ENCODE results near the gene CHD8. TPM values are rescaled to one million over a fixed set of nuclear protein-coding genes. Genes with fewer than 3 reads are reported as not detected.

CHD8 gene
- total and polyA plus RNA-seq, 2 of the 13 experiments (the other 11 are each of a cell fraction or from before 2014, with no cell fraction given): 35.1 to 79.6 TPM

DNA sequence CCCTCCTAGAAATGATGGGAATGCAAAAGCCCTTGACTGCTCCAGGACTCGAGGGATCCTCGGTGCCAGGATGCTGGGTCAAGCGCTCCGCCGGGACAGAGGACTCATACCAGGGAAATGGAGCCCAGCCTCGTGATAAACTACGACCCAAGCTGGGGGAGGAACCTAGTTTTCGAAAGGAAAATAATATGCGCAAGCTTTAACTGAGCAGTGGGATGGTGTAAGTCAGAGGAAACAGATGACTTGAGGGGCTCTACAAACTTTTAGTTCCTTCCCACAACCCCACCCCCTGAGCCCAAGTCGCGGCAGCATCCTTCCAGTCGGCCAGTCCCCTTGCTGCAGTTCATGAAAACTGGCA is 71.5 kb downstream of the CHD8 start (continued):
- TF ChIP-seq MTA1 (CRISPR knock-in tag; IDR thresholded peaks at IDR 0.05; ENCODE audit: borderline replicate concordance) (no peak; the same call in 1 of the 2 replicates), ATF3 (CRISPR knock-in tag; IDR thresholded peaks at IDR 0.05) (peak; percentile 3; the same call in 1 of the 2 replicates), ZSCAN20 (CRISPR knock-in tag; IDR thresholded peaks at IDR 0.05; ENCODE audit: borderline replicate concordance) (0 out of 2 replicates have a peak, but pooled peaks have one; percentile 75), GLI4 (CRISPR knock-in tag; IDR thresholded peaks at IDR 0.05; ENCODE audit: borderline replicate concordance) (no peak), TRIM24 (CRISPR knock-in tag; IDR thresholded peaks at IDR 0.05) (no peak), ZNF496 (CRISPR knock-in tag; IDR thresholded peaks at IDR 0.05; ENCODE audit: insufficient replicate concordance) (no peak), ZNF124 (CRISPR knock-in tag; IDR thresholded peaks at IDR 0.05) (0 out of 2 replicates have a peak, but pooled peaks have one; percentile 6), ZBTB42 (CRISPR knock-in tag; IDR thresholded peaks at IDR 0.05) (0 out of 2 replicates have a peak, but pooled peaks have one; percentile 12), HMG20B (CRISPR knock-in tag; conservative IDR thresholded peaks at IDR 0.05) (peak; percentile 15; the same call in 1 of the 2 replicates), ZNF891 (CRISPR knock-in tag; IDR thresholded peaks at IDR 0.05) (0 out of 2 replicates have a peak, but pooled peaks have one; percentile 7), NFIB (CRISPR knock-in tag; IDR thresholded peaks at IDR 0.05; ENCODE audit: borderline replicate concordance) (peak; percentile 31; the same call in 1 of the 2 replicates), ZNF275 (CRISPR knock-in tag; IDR thresholded peaks at IDR 0.05; ENCODE audit: borderline replicate concordance) (no peak), TBP (CRISPR knock-in tag; IDR thresholded peaks at IDR 0.05) (0 out of 2 replicates have a peak, but pooled peaks have one; percentile 54), ZNF430 (CRISPR knock-in tag; IDR thresholded peaks at IDR 0.05) (0 out of 2 replicates have a peak, but pooled peaks have one; percentile 8), ZNF879 (CRISPR knock-in tag; IDR thresholded peaks at IDR 0.05) (no peak), ZNF354B (CRISPR knock-in tag; IDR thresholded peaks at IDR 0.05) (peak; percentile 78; the same call in 1 of the 2 replicates), HDAC2 (CRISPR knock-in tag; IDR thresholded peaks at IDR 0.05) (peak; percentile 2; the same call in 1 of the 2 replicates), ZNF501 (CRISPR knock-in tag; IDR thresholded peaks at IDR 0.05) (peak; percentile 6; the same call in 1 of the 2 replicates), KMT2B (CRISPR knock-in tag; IDR thresholded peaks at IDR 0.05) (no peak), ZMYM3 (CRISPR knock-in tag; IDR thresholded peaks at IDR 0.05) (0 out of 2 replicates have a peak, but pooled peaks have one; percentile 20), E2F1 (CRISPR knock-in tag; IDR thresholded peaks at IDR 0.05) (no peak), KLF11 (CRISPR knock-in tag; IDR thresholded peaks at IDR 0.05) (no peak), ZBTB3 (CRISPR knock-in tag; IDR thresholded peaks at IDR 0.05; ENCODE audit: borderline replicate concordance, low read depth) (peak; percentile 4; the same call in 1 of the 2 replicates), ZNF205 (CRISPR knock-in tag; IDR thresholded peaks at IDR 0.05) (0 out of 2 replicates have a peak, but pooled peaks have one; percentile 5), ZNF607 (CRISPR knock-in tag; IDR thresholded peaks at IDR 0.05; ENCODE audit: borderline replicate concordance) (peak; percentile 29; the same call in 1 of the 2 replicates), ETV5 (CRISPR knock-in tag; IDR thresholded peaks at IDR 0.05; ENCODE audit: borderline replicate concordance) (peak; percentile 6; the same call in 1 of the 2 replicates), SIX4 (CRISPR knock-in tag; IDR thresholded peaks at IDR 0.05) (no peak), ZNF768 (CRISPR knock-in tag; IDR thresholded peaks at IDR 0.05) (peak; percentile 27; the same call in 1 of the 2 replicates)
- TF ChIP-seq, protein P1, sequence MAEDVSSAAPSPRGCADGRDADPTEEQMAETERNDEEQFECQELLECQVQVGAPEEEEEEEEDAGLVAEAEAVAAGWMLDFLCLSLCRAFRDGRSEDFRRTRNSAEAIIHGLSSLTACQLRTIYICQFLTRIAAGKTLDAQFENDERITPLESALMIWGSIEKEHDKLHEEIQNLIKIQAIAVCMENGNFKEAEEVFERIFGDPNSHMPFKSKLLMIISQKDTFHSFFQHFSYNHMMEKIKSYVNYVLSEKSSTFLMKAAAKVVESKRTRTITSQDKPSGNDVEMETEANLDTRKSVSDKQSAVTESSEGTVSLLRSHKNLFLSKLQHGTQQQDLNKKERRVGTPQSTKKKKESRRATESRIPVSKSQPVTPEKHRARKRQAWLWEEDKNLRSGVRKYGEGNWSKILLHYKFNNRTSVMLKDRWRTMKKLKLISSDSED (CRISPR knock-in tag; IDR thresholded peaks at IDR 0.05): 0 out of 2 replicates have a peak, but pooled peaks have one; percentile 1
